K562 (cell line): ENCODE measurements around the gene DNAJC6. TPM values are rescaled to one million over a fixed set of nuclear protein-coding genes. Genes with fewer than 3 reads are reported as not detected.

Experiments used
- CREB3L1 ChIP-seq: fragments of 450-650 bp; IDR thresholded peaks from 2 replicates; pipeline ENCODE4 v1.6.1; 2014; ENCODE audit warnings: low read depth, mild to moderate bottlenecking, moderate library complexity, borderline replicate concordance
- EP300 ChIP-seq: IDR thresholded peaks from 2 replicates; pipeline ENCODE4 v1.6.1; 2012; ENCODE audit warnings: low read length, improper control_type of control experiment
- HMBOX1 ChIP-seq: sonication (generic); IDR thresholded peaks from 2 replicates; pipeline ENCODE4 v1.6.1; 2016
- HSF4 ChIP-seq: fragments of 250-450 bp; sonication (Bioruptor Pico); IDR thresholded peaks from 2 replicates; pipeline ENCODE4 v2.1.2; 2022; ENCODE audit warnings: mild to moderate bottlenecking, moderate library complexity, borderline replicate concordance
- MAZ ChIP-seq, 2 experiments: fragments of 450-650 bp in 1 of 2; sonication (generic) in 1 of 2; formaldehyde crosslinking; IDR thresholded peaks in 1 of 2; conservative IDR thresholded peaks in 1 of 2; 2 replicates each; pipeline versions ENCODE4 v1.4.0 to v1.5.0; 2020; ENCODE audit warnings: mild to moderate bottlenecking in 1 of 2, missing genetic modification reagents in 1 of 2
- MTA3 ChIP-seq: fragments of 450-650 bp; formaldehyde crosslinking; IDR thresholded peaks from 2 replicates; pipeline ENCODE4 v1.6.1; 2017; ENCODE audit warnings: mild to moderate bottlenecking, borderline replicate concordance
- NR4A1 ChIP-seq, 2 experiments: fragments of 250-450 bp in 1 of 2; fragments of 450-650 bp in 1 of 2; sonication (Bioruptor Pico) in 1 of 2; IDR thresholded peaks; 2 replicates each; pipeline versions ENCODE4 v1.4.0 to v1.6.1; 2016 to 2020; ENCODE audit warnings: mild to moderate bottlenecking in 2 of 2, missing compliant biosample characterization in 1 of 2, missing genetic modification characterization in 1 of 2, moderate library complexity in 1 of 2
- POU5F1 ChIP-seq: fragments of 150-350 bp; IDR thresholded peaks from 2 replicates; pipeline ENCODE4 v1.6.1; 2014; ENCODE audit warnings: borderline replicate concordance, low read length, low read depth, mild to moderate bottlenecking; ENCODE audit not compliant: partially characterized antibody
- RAD21 ChIP-seq, 2 experiments: fragments of 250-450 bp in 1 of 2; fragments of 450-650 bp in 1 of 2; sonication (Bioruptor Pico) in 1 of 2; formaldehyde crosslinking in 1 of 2; IDR thresholded peaks in 1 of 2; conservative IDR thresholded peaks in 1 of 2; 2 replicates each; pipeline versions ENCODE4 v1.4.0 to v1.8.0; 2020 to 2022; ENCODE audit warnings: mild to moderate bottlenecking in 2 of 2, moderate library complexity in 1 of 2
- SMARCC2 ChIP-seq: fragments of 450-650 bp; IDR thresholded peaks from 2 replicates; pipeline ENCODE4 v1.6.1; 2017; ENCODE audit warnings: antibody characterized with exemption, moderate library complexity, mild to moderate bottlenecking, low read depth
- ZNF134 ChIP-seq: fragments of 250-450 bp; sonication (Bioruptor Pico); conservative IDR thresholded peaks from 2 replicates; pipeline ENCODE4 v1.4.0; 2020
- polyA plus RNA-seq, 8 experiments: library from polyadenylated mRNA; depleted of rRNA in 4 of 8; stranded (reverse) in 5 of 8; unstranded in 3 of 8; fragments of >200 nt; fragmentation: Nextera tagmentation in 2 of 8; fragmentation: Illumina TruSeq in 1 of 8; extraction: Ambion mirVana in 2 of 8; extraction: Trizol in 1 of 8; gene quantifications; 2 replicates each; pipeline versions ENCODE4 v1.2.1 to v1.2.3, GENCODE V29; 2011 to 2014; ENCODE audit warnings: inconsistent platforms in 1 of 8, missing spikeins in 1 of 8
- total RNA-seq, 7 experiments: library from RNA; depleted of rRNA in 6 of 7; stranded (reverse); fragments of >200 nt in 6 of 7; fragmentation: Illumina TruSeq in 2 of 7; extraction: Trizol in 2 of 7; gene quantifications; 2 replicates each; pipeline versions ENCODE4 v1.2.1 to v1.2.3, GENCODE V29; 2011 to 2021; ENCODE audit warnings: low replicate concordance in 1 of 7
- TF ChIP-seq, protein P1 (sequence below): fragments of 450-650 bp; conservative IDR thresholded peaks from 2 replicates; pipeline ENCODE4 v1.6.1; 2016; ENCODE audit warnings: missing genetic modification characterization, low read depth, mild to moderate bottlenecking, missing compliant biosample characterization, moderate library complexity
- TF ChIP-seq, protein P2 (sequence below): fragments of 450-650 bp; IDR thresholded peaks from 2 replicates; pipeline ENCODE4 v1.6.1; 2016; ENCODE audit warnings: antibody characterized with exemption
- TF ChIP-seq, protein P3 (sequence below): IDR thresholded peaks from 2 replicates; pipeline ENCODE4 v1.6.1; 2014; ENCODE audit warnings: antibody characterized with exemption

DNAJC6 gene
- total and polyA plus RNA-seq, 9 of the 15 experiments (the other 6 are each of a cell fraction or from before 2014, with no cell fraction given): 6.7 to 78.7 (median 28.0) TPM

GRCh38 chr1:65292861-65293593 is 16.3 kb upstream of the DNAJC6 start (continued):
- peak; percentile 84 to 93 for TF ChIP-seq MAZ (CRISPR knock-in tag; conservative IDR thresholded peaks at IDR 0.05 in 1 of 2, IDR thresholded peaks at IDR 0.05 in 1 of 2)
- TF ChIP-seq, protein P1, sequence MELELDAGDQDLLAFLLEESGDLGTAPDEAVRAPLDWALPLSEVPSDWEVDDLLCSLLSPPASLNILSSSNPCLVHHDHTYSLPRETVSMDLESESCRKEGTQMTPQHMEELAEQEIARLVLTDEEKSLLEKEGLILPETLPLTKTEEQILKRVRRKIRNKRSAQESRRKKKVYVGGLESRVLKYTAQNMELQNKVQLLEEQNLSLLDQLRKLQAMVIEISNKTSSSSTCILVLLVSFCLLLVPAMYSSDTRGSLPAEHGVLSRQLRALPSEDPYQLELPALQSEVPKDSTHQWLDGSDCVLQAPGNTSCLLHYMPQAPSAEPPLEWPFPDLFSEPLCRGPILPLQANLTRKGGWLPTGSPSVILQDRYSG (tag): peak; percentile 90
- TF ChIP-seq HMBOX1: peak; percentile 72; the same call in 1 of the 2 replicates
- peak; percentile 55; the same call in 1 of the 2 replicates for TF ChIP-seq CREB3L1
- peak; percentile 11; the same call in 1 of the 2 replicates for TF ChIP-seq ZNF134 (CRISPR knock-in tag)
- TF ChIP-seq EP300: peak; percentile 100
- TF ChIP-seq MTA3: peak; percentile 88
- TF ChIP-seq SMARCC2: peak; percentile 96
- TF ChIP-seq HSF4 (CRISPR knock-in tag): peak; percentile 62; the same call in 1 of the 2 replicates
- TF ChIP-seq, protein P2, sequence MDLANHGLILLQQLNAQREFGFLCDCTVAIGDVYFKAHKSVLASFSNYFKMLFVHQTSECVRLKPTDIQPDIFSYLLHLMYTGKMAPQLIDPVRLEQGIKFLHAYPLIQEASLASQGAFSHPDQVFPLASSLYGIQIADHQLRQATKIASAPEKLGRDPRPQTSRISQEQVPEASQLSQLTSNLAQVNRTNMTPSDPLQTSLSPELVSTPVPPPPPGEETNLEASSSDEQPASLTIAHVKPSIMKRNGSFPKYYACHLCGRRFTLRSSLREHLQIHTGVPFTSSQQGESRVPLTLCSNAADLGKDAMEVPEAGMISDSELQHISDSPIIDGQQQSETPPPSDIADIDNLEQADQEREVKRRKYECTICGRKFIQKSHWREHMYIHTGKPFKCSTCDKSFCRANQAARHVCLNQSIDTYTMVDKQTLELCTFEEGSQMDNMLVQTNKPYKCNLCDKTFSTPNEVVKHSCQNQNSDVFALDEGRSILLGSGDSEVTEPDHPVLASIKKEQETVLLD: 0 out of 2 replicates have a peak, but pooled peaks have one; percentile 61
- no peak for TF ChIP-seq POU5F1
- peak in 1 of 2 experiments; percentile 43; a peak in 3 of 4 replicates for TF ChIP-seq RAD21 (CRISPR knock-in tag; conservative IDR thresholded peaks at IDR 0.05 in 1 of 2, IDR thresholded peaks at IDR 0.05 in 1 of 2)
- no peak for TF ChIP-seq NR4A1 (CRISPR knock-in tag; IDR thresholded peaks at IDR 0.05)
- peak; percentile 79 for TF ChIP-seq NR4A1 (tag; IDR thresholded peaks at IDR 0.05)
- TF ChIP-seq, protein P3, sequence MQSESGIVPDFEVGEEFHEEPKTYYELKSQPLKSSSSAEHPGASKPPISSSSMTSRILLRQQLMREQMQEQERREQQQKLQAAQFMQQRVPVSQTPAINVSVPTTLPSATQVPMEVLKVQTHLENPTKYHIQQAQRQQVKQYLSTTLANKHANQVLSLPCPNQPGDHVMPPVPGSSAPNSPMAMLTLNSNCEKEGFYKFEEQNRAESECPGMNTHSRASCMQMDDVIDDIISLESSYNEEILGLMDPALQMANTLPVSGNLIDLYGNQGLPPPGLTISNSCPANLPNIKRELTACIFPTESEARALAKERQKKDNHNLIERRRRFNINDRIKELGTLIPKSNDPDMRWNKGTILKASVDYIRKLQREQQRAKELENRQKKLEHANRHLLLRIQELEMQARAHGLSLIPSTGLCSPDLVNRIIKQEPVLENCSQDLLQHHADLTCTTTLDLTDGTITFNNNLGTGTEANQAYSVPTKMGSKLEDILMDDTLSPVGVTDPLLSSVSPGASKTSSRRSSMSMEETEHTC: peak; percentile 76
